K562 (cell line): ENCODE data around the gene TBC1D25. TPM values are rescaled to one million over a fixed set of nuclear protein-coding genes. Genes with fewer than 3 reads are reported as not detected.

ENCODE experiments used
- CEBPB ChIP-seq: fragments of 450-650 bp; IDR thresholded peaks from 2 replicates; pipeline ENCODE4 v1.6.1; 2016; ENCODE audit warnings: missing genetic modification characterization, missing compliant biosample characterization
- MTA2 ChIP-seq: fragments of 450-650 bp; IDR thresholded peaks from 2 replicates; pipeline ENCODE4 v1.6.1; 2016; ENCODE audit warnings: low read depth
- TEAD1 ChIP-seq, 2 experiments: fragments of 450-650 bp in 1 of 2; sonication (generic) in 1 of 2; formaldehyde crosslinking; IDR thresholded peaks; 2 replicates each; pipeline versions ENCODE4 v1.4.0 to v1.8.0; 2020 to 2022; ENCODE audit warnings: mild to moderate bottlenecking in 2 of 2, missing genetic modification reagents in 1 of 2
- YBX1 ChIP-seq: fragments of 450-650 bp; IDR thresholded peaks from 2 replicates; pipeline ENCODE4 v1.7.1; 2016; ENCODE audit warnings: mild to moderate bottlenecking
- ZNF232 ChIP-seq: sonication (generic); formaldehyde crosslinking; IDR thresholded peaks from 2 replicates; pipeline ENCODE4 v1.8.0; 2022; ENCODE audit warnings: mild to moderate bottlenecking, missing genetic modification reagents
- ZNF318 ChIP-seq, 2 experiments: fragments of 450-650 bp; IDR thresholded peaks; 2 replicates each; pipeline ENCODE4 v1.6.1; 2016; ENCODE audit warnings: mild to moderate bottlenecking in 2 of 2, borderline replicate concordance in 1 of 2, low read depth in 1 of 2, moderate library complexity in 1 of 2
- polyA plus RNA-seq, 8 experiments: library from polyadenylated mRNA; depleted of rRNA in 4 of 8; stranded (reverse) in 5 of 8; unstranded in 3 of 8; fragments of >200 nt; fragmentation: Nextera tagmentation in 2 of 8; fragmentation: Illumina TruSeq in 1 of 8; extraction: Ambion mirVana in 2 of 8; extraction: Trizol in 1 of 8; gene quantifications; 2 replicates each; pipeline versions ENCODE4 v1.2.1 to v1.2.3, GENCODE V29; 2011 to 2014; ENCODE audit warnings: inconsistent platforms in 1 of 8, missing spikeins in 1 of 8
- total RNA-seq, 7 experiments: library from RNA; depleted of rRNA in 6 of 7; stranded (reverse); fragments of >200 nt in 6 of 7; fragmentation: Illumina TruSeq in 2 of 7; extraction: Trizol in 2 of 7; gene quantifications; 2 replicates each; pipeline versions ENCODE4 v1.2.1 to v1.2.3, GENCODE V29; 2011 to 2021; ENCODE audit warnings: low replicate concordance in 1 of 7
- TF ChIP-seq, protein P1 (sequence below): sonication (generic); formaldehyde crosslinking; IDR thresholded peaks from 2 replicates; pipeline ENCODE4 v1.8.1; 2023; ENCODE audit warnings: missing genetic modification reagents, mild to moderate bottlenecking, borderline replicate concordance
- TF ChIP-seq, protein P2 (sequence below), 3 experiments: fragments of 200-800 bp in 1 of 3; sonication (Bioruptor generic) in 1 of 3; sonication (generic) in 1 of 3; formaldehyde crosslinking in 1 of 3; IDR thresholded peaks; 2 replicates each; pipeline versions ENCODE4 v1.6.1 to v1.8.0; 2016 to 2022; ENCODE audit warnings: mild to moderate bottlenecking in 2 of 3, missing compliant biosample characterization in 2 of 3, missing genetic modification characterization in 2 of 3, missing genetic modification reagents in 1 of 3

The TBC1D25 gene
- total and polyA plus RNA-seq, 9 of the 15 experiments (the other 6 are each of a cell fraction or from before 2014, with no cell fraction given), result 0.62 to 10.6 (median 3.9) TPM

DNA sequence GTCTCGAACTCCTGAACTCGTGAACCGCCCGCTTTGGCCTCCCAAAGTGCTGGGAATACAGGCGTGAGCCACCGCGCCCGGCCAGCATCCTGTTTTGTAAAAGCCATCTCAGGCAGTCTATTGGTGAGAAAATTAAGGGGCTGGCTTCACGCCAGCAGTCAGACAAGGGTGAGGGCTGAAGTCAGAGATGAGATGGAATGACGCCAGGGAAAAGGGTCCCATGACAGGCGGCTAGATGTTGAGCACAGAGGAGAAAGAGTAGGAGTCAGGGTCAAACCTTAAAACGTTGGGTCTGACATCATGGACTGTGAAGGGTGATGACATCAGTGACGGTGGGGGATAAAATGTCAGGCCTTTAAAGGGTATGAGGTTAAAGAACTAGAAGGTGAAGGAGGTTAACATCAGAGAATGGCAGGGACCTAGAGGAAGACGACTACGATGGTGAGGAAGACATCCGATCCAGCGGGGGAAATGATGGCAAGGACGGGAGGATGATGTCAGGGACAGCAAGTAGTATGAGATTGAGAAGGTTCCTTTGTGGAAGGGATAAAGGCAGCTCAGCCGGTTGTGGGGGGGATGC lies 34.3 kb downstream of the TBC1D25 start (continued):
- TF ChIP-seq ZNF318 (IDR thresholded peaks at IDR 0.05; ENCODE audit: borderline replicate concordance in 1 of 2, low read depth in 1 of 2) (peak in 1 of 2 experiments; percentile 98; a peak in 2 of 4 replicates), YBX1 (no peak), ZNF232 (CRISPR knock-in tag) (no peak), TEAD1 (CRISPR knock-in tag; IDR thresholded peaks at IDR 0.05) (no peak), CEBPB (0 out of 2 replicates have a peak, but pooled peaks have one; percentile 6), MTA2 (0 out of 2 replicates have a peak, but pooled peaks have one; percentile 16)
- TF ChIP-seq, protein P1, sequence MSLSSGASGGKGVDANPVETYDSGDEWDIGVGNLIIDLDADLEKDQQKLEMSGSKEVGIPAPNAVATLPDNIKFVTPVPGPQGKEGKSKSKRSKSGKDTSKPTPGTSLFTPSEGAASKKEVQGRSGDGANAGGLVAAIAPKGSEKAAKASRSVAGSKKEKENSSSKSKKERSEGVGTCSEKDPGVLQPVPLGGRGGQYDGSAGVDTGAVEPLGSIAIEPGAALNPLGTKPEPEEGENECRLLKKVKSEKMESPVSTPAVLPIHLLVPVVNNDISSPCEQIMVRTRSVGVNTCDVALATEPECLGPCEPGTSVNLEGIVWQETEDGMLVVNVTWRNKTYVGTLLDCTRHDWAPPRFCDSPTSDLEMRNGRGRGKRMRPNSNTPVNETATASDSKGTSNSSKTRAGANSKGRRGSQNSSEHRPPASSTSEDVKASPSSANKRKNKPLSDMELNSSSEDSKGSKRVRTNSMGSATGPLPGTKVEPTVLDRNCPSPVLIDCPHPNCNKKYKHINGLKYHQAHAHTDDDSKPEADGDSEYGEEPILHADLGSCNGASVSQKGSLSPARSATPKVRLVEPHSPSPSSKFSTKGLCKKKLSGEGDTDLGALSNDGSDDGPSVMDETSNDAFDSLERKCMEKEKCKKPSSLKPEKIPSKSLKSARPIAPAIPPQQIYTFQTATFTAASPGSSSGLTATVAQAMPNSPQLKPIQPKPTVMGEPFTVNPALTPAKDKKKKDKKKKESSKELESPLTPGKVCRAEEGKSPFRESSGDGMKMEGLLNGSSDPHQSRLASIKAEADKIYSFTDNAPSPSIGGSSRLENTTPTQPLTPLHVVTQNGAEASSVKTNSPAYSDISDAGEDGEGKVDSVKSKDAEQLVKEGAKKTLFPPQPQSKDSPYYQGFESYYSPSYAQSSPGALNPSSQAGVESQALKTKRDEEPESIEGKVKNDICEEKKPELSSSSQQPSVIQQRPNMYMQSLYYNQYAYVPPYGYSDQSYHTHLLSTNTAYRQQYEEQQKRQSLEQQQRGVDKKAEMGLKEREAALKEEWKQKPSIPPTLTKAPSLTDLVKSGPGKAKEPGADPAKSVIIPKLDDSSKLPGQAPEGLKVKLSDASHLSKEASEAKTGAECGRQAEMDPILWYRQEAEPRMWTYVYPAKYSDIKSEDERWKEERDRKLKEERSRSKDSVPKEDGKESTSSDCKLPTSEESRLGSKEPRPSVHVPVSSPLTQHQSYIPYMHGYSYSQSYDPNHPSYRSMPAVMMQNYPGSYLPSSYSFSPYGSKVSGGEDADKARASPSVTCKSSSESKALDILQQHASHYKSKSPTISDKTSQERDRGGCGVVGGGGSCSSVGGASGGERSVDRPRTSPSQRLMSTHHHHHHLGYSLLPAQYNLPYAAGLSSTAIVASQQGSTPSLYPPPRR, result no peak
- TF ChIP-seq, protein P2, sequence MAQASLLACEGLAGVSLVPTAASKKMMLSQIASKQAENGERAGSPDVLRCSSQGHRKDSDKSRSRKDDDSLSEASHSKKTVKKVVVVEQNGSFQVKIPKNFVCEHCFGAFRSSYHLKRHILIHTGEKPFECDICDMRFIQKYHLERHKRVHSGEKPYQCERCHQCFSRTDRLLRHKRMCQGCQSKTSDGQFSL (CRISPR knock-in tag; IDR thresholded peaks at IDR 0.05), result peak; percentile 98
- TF ChIP-seq, protein P2 (tag; IDR thresholded peaks at IDR 0.05), result no peak; a peak in 1 of 4 replicates
